Skin of body (tissue), 2 donors: ENCODE measurements around the gene C2orf92. TPM values are rescaled to one million over a fixed set of nuclear protein-coding genes. Genes with fewer than 3 reads are reported as not detected.
A peak's percentile ranks its signal among the peaks of the same experiment; 100 is the strongest.
"Not testable (repeated sequence)": the region's sequence is repeated elsewhere in the genome, so short reads cannot be mapped to it uniquely, and the experiment has no call there.

Experiments
- DNase-seq: peaks from one replicate; lab custom pipeline; 2025; lab: John Stamatoyannopoulos, UW
- total RNA-seq: library from RNA; depleted of rRNA; stranded (reverse); fragments of >200 nt; gene quantifications from one replicate; pipeline ENCODE4 v1.2.3, GENCODE V29; 2014

Gene C2orf92
- total RNA-seq, 1 donor from 2014 or later: 9.3 TPM

GRCh38 chr2:97660044-97660774 lies 9.3 kb upstream of the C2orf92 start:
- DNase-seq: no peak

GRCh38 chr2:97660775-97661389 lies 8.6 kb upstream of the C2orf92 start:
- DNase-seq: no peak

GRCh38 chr2:97661927-97662326 lies 7.6 kb upstream of the C2orf92 start:
- DNase-seq: no peak

- DNase-seq: no peak
These were observed 7.1 kb upstream of the C2orf92 start for GRCh38 chr2:97662386-97662894.

- peak; percentile 38 for DNase-seq
These were observed 6.5 kb upstream of the C2orf92 start for GRCh38 chr2:97662895-97663625.

GRCh38 chr2:97663626-97663961 lies 5.9 kb upstream of the C2orf92 start:
- DNase-seq: no peak

- peak; percentile 98 for DNase-seq
These were observed 5.4 kb upstream of the C2orf92 start, which contains the start of gene ACTR1B for GRCh38 chr2:97663962-97664635. Gene ACTR1B, minus strand, starts transcription at chr2:97664044. Its CDS starts 154 bp downstream, at chr2:97663890.

- no peak for DNase-seq
These were observed 4.9 kb upstream of the C2orf92 start for GRCh38 chr2:97664636-97664970.

GRCh38 chr2:97670471-97670870 lies 958 bp downstream of the C2orf92 start:
- DNase-seq: no peak

- DNase-seq: no peak
These were observed 2.0 kb downstream of the C2orf92 start for GRCh38 chr2:97671526-97671925.

- not testable (repeated sequence) for DNase-seq
These were observed 3.2 kb downstream of the C2orf92 start for GRCh38 chr2:97672606-97673140.

GRCh38 chr2:97673182-97673914 lies 3.8 kb downstream of the C2orf92 start:
- no peak for DNase-seq

- no peak for DNase-seq
These were observed 4.4 kb downstream of the C2orf92 start for GRCh38 chr2:97673915-97674283.

GRCh38 chr2:97675430-97676113 lies 6.1 kb downstream of the C2orf92 start:
- DNase-seq: no peak

- DNase-seq: no peak
These were observed 7.1 kb downstream of the C2orf92 start for GRCh38 chr2:97676620-97677019.

- no peak for DNase-seq
These were observed 8.0 kb downstream of the C2orf92 start for GRCh38 chr2:97677480-97677879.

GRCh38 chr2:97678298-97678697 lies 8.8 kb downstream of the C2orf92 start:
- DNase-seq: no peak

GRCh38 chr2:97687235-97687634 lies 17.7 kb downstream of the C2orf92 start:
- not testable (repeated sequence) for DNase-seq

- no peak for DNase-seq
These were observed 18.7 kb downstream of the C2orf92 start for GRCh38 chr2:97688062-97688827.
